Right lobe of liver (tissue), 4 donors: ENCODE measurements around the gene PTPRT.

ENCODE experiments used
- CTCF ChIP-seq, 4 donors: fragments of 200-600 bp in 3 of 4; fragments of 450-650 bp in 1 of 4; IDR thresholded peaks; one replicate each; pipeline versions ENCODE4 v1.5.1 to v1.8.0; 2016 to 2022; ENCODE audit warnings: antibody characterized with exemption in 4 of 4, mild to moderate bottlenecking in 2 of 4
- POLR2A ChIP-seq: fragments of 450-650 bp; IDR thresholded peaks from one replicate; pipeline ENCODE4 v1.6.1; 2017; ENCODE audit warnings: antibody characterized with exemption, mild to moderate bottlenecking
- donor health status: DM: no; HTN: no; CAD: no.
- donor health status: DM: no; HTN: no; CAD: no.
- donor health status: DM: no; HTN: yes; CAD: no.

- no peak for TF ChIP-seq CTCF (IDR thresholded peaks at IDR 0.05)
- TF ChIP-seq POLR2A, result no peak
Observed at GRCh38 chr20:43178080-43178479, 11.6 kb downstream of the PTPRT start.
